GM18868 (cell line): Measurements from ENCODE around the gene GHR.
"Not testable (repeated sequence)": the region's sequence is repeated elsewhere in the genome, so short reads cannot be mapped to it uniquely, and the experiment has no call there.

ENCODE experiments used
- ATAC-seq: cut with Tn5 transposase; IDR thresholded peaks from one replicate; pipeline ENCODE4 v1.9.1; 2021; ENCODE audit warnings: mild to moderate bottlenecking, moderate library complexity; ENCODE audit not compliant: unreplicated experiment

The GHR gene

DNA sequence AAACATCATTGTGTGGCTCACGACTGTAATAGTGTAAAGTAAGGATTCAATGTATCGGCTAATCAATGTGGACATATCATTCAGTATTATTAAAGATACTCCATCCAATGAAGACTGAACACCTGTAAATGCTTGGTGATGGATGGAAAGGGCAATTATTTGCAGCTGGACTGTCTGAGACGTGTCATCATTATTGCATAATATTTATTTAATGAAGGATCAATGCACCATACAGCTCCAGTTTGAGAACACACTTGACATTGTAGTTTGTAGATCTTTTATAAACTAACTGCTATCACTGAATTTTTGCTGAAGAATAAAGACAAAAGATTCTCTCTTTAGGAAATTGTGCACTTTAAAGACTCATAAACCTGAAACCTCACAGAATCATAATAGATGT lies 215.7 kb downstream of the GHR start:
- no peak for ATAC-seq

DNA sequence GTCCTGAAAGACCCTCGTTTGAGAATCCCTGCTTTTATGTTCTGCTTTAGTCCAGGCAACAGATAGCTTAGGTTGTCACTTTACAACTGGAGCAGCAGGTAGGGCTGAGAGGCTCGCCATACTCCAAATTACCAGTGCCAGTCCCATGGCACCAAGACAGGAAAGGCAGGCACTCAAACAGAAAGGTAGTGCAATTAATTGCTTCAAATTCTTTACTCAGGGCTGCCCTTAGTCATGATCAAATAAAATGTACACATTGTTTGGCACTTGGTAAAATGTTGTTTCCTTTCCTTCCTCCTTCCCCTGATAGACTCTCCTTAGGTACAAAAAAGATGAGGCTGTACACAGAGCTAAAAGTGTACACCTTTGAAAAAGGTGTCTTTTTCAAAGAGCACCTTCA lies 217.6 kb downstream of the GHR start:
- no peak for ATAC-seq

DNA sequence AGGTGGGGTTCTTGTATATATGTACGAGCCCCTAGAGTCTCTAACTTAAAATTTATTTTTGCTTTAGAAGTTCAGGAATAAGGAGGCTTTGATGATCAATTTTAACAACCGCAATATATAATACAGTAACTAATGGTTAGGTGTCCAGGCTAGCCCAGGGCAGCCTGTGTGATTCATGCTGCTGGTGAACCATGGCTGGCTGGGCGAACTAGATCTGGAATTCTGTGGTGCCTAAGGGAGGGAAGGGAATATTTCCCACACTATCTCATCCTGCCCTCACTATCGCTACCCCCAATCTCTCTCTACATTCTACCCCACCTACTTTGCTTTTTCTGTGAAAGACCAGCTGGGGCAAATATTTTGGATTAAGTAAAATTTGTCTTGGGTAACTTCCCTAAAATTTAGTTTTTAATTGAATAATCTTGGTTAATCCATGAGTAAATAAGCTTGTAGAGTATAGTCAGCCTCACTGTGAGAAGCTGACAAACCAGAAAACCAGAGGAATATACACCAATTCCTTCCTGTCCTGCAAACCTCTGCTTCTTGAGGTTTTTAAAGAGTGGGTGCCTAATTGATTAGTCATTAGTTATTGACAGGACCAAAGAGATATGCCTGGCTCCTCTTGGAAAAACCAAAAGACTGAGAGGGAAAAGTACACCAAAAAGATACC lies 218.2 kb downstream of the GHR start:
- ATAC-seq = no peak

DNA sequence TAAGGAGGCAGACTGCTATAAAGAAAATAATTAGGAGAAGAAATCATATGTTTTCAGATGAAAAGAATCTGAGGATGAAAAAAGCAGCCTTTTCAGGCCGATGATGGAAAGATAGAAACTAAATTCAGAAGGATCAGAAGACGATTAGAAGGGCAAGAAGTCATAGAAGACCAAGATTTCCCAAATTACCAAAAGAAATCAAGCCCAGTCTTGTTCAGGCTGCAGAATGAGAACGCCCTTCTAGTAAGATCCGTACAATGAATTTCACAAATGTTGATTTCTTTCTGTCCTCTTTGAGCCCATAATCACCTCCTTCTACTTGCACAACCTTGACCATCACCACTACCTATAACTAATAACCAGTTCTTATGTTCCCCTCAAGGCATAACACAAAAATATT lies 218.8 kb downstream of the GHR start:
- ATAC-seq = no peak

DNA sequence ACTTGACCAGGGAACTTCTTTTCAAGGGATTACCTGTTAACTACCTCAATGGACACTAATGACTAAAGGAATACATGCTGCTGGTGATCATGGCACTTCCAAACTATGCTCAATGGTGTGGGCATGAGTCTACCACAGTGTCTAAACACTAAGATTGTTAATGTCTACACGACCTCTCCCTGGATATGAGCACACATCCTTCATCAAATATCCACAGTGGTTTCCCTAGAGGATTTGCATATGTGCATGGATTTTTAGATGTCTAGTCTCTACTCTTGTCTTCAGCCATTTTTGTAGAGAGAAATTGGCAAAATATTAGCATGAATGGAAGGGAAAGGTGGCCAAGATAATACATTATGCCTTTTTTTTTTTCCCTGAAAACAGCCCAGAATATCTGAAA lies 220.1 kb downstream of the GHR start:
- ATAC-seq = no peak

DNA sequence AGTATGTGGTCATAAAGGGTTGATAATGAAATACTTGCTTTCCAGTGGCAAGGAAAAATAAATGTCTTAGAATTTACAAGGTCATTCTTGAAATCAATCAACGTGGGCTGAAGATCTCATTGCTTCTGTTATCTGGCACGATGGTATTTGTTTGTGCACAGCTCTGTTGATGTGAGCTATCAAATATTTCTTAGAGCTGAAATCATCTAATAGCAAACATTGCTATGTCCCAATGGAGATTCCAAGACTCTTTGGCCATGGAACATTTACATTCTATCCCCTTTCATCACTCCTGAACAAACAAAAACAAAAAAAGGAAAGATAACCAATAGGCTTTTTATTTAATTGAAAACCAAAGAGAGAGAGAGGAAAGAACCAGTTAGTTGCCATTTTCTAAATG lies 221.9 kb downstream of the GHR start:
- ATAC-seq = no peak

DNA sequence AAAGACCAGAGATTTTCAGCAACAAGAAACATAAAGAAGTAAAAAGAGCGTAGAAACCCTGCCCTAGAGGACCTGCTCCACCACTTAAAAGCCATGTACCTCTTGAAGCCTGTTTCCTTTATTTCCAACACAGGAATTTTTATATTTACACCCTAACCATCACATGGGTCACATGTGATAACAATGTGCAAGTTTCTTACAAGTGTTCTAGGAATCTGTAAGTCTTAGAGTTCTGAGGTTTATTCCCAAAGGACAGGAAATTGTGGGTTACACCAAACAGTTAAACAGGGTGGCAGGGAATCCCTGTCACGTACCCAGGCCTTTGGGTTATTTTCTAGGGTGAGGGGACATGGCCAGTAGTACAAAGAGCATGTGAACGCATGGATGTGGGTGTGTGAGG lies 224.8 kb downstream of the GHR start:
- ATAC-seq = no peak

DNA sequence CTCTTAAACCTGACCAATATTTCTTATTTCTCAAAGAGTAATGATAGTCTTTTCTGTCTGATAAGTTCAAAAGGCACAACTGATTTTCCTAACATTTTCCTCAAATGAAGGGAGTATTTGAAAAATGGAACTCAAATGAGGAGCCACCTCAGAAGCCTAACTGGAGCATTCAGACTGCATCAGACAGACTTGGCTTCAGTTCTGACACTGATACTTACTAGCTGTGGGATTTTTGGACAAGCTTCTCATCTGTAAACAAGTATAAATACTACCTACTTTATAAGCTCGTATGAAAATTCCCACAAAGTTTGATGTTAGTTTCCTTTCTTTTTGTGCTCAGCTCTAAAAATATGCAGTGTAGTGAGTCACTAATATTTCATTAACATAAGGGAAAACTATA lies 225.7 kb downstream of the GHR start:
- ATAC-seq = no peak

DNA sequence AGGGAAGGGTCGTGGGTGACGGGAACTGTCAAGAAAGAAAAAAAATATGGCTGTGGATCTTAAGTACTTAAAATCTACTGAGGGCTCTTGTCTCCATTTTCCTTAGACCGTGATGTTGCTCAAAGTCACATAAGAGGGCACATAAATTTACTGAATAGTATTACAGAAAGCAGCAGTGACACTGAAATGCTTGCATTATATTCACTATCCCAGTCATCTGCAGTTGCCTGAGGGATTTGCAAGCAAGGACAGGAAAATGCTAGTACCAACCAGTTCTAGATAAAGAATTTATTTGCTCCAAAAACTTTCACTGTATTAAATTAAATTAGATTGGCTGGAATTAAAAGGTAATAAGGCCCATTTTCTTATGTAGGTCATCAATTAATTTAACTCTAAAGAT lies 226.8 kb downstream of the GHR start:
- ATAC-seq = no peak

DNA sequence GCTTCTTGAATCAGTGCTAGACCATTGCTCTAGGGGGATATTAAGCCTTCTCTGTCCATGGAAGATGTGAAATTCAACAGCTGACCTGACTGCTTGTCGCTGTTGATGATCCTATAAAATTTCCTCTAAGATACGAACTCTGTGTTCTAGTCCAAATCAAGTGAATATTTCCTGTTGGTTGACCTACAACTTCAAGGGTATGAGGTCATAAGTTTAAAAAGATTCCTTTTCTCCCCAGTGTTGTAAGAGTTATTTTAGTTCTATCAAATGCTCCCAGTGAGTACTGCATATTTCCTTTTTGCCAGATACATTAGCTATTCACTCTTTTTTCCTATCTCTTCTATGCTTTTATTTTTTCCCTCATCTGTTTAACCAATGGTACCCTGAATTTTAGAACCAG lies 230.5 kb downstream of the GHR start:
- ATAC-seq = no peak

DNA sequence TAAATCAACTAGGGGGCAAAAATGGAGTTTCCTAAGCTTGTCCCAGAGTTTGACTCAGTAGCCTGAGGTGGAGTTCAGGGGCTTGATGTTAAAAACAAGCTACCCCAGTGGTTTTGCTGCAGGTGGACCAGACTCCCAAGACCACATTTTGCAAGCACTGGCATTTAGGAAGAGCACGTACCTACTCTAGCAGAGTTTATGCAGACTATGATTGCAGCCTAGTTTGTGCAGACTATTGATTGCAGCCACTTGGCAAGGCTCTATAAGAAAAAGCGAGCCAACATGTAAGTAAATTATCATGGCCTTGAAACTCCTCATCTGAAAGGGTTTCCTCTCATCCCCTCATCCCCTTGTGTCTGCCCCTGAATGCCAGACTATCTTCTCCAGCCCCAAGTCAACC lies 231.4 kb downstream of the GHR start:
- ATAC-seq = no peak

DNA sequence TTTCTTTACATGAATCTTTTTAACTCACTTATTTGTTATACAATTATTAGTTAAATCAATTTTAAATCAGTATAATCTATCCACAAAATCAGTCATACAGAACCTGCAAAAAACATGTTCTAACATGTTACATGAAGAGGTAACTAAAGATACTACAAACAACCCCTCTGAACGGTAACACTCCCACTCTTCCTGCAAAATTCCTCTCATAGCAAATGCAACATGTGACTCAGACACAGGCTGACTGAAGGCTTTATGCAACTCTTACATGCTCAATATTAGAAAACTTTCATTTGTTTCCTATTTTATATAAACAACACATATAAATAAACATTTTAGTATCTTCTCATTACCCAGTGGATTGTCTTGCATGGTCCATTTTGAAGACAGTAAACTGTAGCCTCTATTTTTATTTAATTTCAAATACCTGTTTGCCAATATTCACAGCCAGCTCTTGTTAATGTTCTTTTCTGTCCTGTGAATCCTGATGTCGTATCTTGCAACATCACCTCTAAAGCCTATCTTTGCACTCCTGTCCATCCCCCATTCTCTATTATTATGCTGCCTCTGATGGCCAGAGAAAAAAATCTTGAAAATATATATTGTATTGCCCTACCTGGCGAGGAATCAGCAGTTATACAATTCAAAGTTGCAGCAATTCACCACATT lies 232.9 kb downstream of the GHR start:
- ATAC-seq = no peak

DNA sequence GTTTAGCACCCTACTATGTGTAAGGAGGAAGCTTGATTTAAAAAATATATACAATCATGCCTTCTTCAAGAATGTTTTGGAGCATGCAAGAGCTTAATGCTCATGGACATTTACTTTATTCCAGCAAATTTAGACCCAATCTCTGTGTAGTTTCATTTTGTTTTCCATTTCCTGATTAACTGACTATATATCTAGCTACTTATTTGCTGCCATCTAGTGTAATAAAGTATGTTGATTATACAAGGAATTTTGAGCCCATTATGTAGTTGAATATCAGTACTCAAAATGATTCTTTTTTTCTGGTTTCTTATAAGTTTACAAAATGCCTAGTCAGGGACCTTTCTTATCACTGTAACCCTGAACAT lies 233.4 kb downstream of the GHR start:
- no peak for ATAC-seq

DNA sequence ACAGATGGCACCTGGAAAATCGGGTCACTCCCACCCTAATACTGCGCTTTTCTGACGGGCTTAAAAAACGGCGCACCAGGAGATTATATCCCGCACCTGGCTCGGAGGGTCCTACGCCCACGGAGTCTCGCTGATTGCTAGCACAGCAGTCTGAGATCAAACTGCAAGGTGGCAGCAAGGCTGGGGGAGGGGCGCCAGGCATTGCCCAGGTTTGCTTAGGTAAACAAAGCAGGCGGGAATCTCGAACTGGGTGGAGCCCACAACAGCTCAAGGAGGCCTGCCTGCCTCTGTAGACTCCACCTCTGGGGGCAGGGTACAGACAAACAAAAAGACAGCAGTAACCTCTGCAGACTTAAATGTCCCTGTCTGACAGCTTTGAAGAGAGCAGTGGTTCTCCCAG lies 236.6 kb downstream of the GHR start:
- ATAC-seq = not testable (repeated sequence)

DNA sequence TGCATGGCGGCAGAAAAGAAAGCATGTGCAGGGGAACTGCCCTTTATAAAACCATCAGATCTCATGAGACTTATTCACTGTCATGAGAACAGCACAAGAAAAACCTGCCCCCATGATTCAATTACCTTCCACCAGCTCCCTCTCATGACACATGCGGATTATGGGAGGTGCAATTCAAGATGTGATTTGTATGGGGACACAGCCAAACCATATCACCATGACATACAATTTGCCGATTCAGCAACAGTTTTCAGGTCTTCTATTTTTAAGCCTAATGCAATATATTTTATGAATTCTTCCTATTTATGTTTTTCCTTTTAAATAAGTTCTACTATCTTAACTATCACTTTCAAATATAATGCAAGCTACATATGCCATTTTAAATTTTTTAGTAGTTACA lies 242.6 kb downstream of the GHR start:
- no peak for ATAC-seq

DNA sequence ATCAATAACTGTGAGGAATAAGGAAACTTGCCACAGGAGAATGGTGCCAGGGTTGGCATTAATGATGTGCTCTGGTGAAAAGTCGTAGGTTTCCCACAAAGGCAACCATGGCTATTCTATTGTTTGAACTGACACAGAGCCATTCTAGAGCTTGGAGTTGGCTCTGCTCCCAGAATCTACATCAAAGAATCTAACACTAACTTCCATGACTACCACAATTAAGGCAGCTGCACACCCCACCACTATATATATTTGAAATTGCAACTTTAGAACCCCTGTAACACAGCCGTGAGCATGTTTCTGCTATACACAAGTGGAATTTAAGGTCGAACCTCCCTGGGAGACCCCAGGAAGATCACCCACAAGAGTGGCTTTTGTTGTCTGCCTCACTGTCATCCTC lies 243.6 kb downstream of the GHR start:
- no peak for ATAC-seq

DNA sequence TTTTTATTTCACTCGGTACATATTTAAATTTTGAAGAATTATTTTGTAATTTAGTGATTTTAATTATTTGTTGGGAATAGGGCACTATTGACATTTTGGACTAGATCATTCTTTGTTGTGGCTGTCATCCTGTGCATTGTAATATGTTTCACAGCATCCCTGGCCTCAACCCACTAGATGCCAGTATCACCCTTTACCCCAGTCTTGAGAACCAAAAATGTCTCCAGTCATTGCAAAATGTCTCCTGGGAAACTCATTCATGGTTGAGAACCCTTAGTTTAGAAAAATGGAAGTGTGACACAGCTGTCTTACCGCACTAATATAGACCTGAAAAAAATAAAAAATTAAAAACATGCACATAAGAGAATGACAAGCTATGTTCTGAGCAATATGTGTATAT lies 245.0 kb downstream of the GHR start:
- no peak for ATAC-seq

DNA sequence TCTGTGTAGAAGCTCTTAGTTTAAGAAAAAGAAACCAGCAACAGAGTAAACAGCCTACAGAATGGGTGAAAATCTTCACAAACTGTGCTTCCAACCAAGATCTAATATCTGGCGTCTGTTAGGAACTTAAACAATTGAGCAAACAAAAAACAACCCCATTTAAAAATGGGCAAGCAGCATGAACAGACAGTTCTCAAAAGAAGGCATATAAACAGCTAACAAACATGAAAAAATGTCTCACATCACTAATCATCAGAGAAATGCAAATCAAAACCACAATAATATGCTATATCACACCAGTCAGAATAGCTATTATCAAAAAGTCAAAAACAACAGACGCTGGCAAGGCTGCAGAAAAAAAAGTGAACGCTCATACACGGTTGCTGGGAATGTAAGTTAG lies 249.7 kb downstream of the GHR start:
- no peak for ATAC-seq

DNA sequence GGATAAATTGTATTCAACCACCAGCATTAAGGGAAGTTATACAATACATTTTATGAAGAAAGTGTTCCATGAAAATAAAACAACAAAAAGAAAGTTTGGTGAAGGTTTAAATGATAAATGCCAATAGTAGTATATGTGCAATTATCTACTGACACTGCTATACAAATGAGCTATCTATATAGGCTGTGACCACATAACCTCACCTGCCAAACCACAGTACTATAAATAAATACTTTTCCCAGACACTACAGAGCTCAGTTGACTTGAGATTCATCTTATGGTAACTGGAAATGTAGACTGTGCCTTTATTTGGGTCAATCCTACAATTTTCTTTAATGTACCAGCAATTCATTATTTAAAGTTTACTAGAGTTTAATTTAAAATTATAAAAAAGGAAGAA lies 252.4 kb downstream of the GHR start:
- no peak for ATAC-seq

DNA sequence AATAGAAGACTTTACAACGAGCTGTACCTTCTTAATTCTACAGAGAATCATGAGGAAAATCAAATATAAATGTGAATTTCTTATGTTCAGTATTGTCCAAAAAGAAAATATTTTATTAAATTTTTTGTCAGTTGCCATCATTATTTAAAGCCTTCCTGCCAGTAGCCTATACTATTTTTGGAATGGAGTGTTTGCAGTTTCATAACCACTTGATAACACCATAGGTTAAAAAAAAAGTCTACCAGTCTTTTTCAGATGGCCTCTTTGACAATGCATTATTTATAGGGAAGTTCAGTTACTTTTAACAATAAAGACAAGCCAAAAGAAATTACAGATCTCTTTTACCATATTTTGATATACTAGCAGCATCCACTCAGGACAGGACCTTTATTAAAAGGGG lies 253.1 kb downstream of the GHR start:
- no peak for ATAC-seq

DNA sequence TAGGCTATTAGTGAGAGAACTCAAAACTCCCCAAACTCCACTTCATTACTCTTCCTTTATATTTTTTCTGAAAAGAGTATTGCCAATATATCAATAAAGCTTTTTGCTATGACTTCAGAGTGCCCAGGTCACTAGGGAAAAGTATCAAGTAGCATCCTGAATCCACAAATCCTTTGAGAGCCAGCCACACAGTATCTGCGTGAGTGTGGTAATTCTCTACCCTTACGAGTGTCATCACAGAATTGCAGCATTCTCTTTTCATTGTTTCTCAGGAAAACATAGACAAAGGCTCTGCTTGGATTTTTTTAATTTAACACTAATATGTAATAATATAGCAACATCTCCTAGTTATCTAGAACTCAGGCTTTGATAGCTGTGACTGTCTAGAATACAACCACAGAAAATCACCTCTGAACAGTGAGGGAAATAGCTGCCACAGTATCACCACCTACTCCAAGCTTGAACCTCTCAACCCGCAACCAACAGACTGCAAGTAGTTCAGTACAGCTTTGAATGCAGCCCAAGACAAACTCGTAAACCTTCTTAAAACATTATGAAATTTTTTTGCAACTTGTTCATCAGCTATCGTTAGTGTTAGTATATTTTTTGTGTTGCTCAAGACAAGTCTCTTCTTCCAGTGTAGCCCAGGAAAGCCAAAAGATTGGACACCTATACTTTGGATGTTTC lies 254.1 kb downstream of the GHR start:
- no peak for ATAC-seq

DNA sequence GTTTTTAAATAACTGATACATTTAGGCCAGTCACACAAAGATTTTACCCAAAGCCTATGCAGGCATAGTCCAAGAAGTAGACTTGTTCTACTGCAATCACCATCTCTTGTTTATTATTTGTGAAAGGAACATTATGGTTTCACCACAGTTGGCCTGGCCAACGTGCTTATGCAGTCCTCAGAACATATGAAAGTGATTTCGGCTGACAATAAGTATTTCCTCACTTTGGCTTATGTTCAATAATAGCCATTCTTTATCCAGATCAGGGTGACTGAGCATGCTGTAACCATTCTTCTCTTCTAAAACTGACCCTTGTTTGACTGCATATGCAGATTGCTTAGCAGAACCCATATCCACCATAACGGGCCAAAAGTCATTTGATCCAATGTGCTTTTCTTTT lies 256.8 kb downstream of the GHR start:
- no peak for ATAC-seq

DNA sequence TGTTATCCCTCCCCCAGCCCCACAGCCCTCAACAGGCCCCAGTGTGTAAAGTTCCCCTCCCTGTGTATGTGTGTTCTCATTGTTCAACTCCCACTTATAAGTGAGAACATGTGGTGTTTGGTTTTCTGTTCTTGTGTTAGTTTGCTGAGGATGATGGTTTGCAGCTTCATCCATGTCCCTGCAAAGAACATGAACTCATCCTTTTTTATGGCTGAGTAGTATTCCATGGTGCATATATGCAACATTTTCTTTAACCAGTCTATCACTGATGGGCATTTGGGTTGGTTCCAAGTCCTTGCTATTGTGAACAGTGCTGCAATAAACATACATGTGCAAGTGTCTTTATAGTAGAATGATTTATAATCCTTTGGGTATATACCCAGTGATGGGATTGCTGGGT lies 261.8 kb downstream of the GHR start:
- not testable (repeated sequence) for ATAC-seq
